Measurements from ENCODE around the gene TCEAL5.
"Not testable (repeated sequence)": the region's sequence is repeated elsewhere in the genome, so short reads cannot be mapped to it uniquely, and the experiment has no call there.

TCEAL5 gene

DNA sequence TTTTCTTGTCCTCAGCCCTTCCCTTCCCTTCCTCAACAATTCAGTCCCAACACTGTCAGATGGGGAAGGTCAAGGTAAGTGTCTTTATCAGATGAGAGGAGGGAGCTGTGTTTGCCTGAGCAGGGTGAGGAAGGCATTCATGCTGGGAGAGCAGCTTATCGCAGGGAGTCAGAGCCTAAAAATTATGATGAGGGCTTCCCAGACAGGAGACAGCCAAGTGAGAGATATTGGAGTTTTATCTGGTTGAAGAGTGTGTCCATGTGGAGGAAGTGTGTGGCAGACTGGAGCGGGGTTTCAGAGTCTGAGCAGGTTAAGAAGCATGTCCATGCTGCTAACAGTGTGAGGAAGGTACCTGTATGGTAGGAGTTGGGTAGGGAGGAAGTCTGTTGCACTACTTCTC is 43.3 kb downstream of the TCEAL5 start:
- no peak for DNase-seq (ENCODE audit: low spot score)

DNA sequence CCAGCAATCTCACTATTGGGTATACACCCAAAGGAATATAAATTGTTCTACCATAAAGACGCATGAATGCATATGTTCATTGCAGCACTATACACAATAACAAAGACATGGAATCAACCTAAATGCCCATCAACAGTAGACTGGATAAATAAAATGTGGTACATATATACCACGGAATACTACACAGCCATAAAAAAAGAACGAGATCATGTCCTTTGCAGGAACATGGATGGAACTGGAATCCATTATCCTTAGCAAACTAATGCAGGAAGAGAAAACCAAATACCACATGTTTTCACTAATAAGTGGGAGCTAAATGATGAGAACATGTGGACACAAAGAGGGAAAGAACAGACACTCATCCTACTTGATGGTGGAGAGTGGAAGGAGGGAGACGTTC is 50.6 kb downstream of the TCEAL5 start:
- DNase-seq (ENCODE audit: low spot score), result not testable (repeated sequence)
